ENCODE results near the gene FAM20C. TPM values are rescaled to one million over a fixed set of nuclear protein-coding genes. Genes with fewer than 3 reads are reported as not detected.

The FAM20C gene
- total and polyA plus RNA-seq, 2 of the 8 experiments (the other 6 are each of a cell fraction or from before 2014, with no cell fraction given), result 9.5 to 34.8 TPM

DNA sequence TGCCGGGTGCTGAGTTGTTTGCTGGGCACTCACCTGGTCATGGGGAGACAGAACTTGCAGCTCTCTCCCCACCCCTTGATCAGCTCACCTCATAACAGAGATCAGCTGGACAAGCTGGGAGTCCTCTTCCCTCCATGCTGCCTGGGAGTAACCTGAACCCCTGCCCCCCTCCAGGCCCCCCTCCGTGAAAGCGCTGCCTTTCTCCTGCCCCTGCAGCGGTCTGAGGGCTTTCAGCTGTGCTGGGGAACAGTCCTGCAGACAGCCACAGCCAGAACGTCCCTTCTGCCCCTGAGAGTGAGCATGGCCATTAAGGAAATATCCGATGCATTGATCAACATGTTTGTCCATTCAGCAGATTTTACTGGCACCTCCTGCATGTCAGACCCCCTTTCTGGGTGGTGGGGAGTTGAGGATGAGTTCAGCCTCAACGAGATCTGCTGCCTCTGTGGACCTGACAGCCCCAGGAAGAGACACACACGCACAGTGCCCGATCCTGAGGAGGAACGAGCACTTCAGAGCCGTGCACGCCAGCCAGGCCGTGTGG lies 4.5 kb downstream of the FAM20C start:
- no peak for TF ChIP-seq EZH2 (IDR thresholded peaks at IDR 0.05; ENCODE audit: low read depth, low read length, severe bottlenecking)
- no peak for TF ChIP-seq USF2 (IDR thresholded peaks at IDR 0.05; ENCODE audit: low read length)
- TF ChIP-seq JUND (IDR thresholded peaks at IDR 0.05; ENCODE audit: low read length), result no peak
- no peak for TF ChIP-seq POLR2AphosphoS5 (IDR thresholded peaks at IDR 0.05; ENCODE audit: low read depth, low read length)
- no peak for TF ChIP-seq RNF2 (IDR thresholded peaks at IDR 0.05; ENCODE audit: borderline replicate concordance, low read depth, low read length, missing control alignments, poor library complexity, severe bottlenecking)
- no peak for TF ChIP-seq BCL11A (IDR thresholded peaks at IDR 0.05; ENCODE audit: low read depth in 2 of 2, low read length in 2 of 2)
- TF ChIP-seq CBX8 (IDR thresholded peaks at IDR 0.05; ENCODE audit: borderline replicate concordance, low read depth, low read length), result no peak
- no peak for TF ChIP-seq YY1 (IDR thresholded peaks at IDR 0.05; ENCODE audit: low read depth, low read length)
- peaks cover 0 to 18% (median 14%) of the 10 kb centered on the region in 4 experiments; a peak in 5 of 7 replicates for H3K4me1 ChIP-seq (replicated peaks in 1 of 4; ENCODE audit: control insufficient read depth in 3 of 4, insufficient read depth in 4 of 4, low read length in 3 of 4)
- H3K4me2 ChIP-seq (ENCODE audit: insufficient read depth in 1 of 2, low read depth in 2 of 2, low read length in 2 of 2), result no peak overlapping the region
- peaks cover 0 to 4% (median 2%) of the 10 kb centered on the region in 4 experiments; a peak in 2 of 7 replicates for H3K27me3 ChIP-seq (replicated peaks in 1 of 4; ENCODE audit: control insufficient read depth in 3 of 4, extremely low read depth in 1 of 4, insufficient read depth in 3 of 4, low read length in 3 of 4)
- H2BK12ac ChIP-seq (ENCODE audit: low read depth, low read length), result no peak overlapping the region
- no peak overlapping the region for H2BK120ac ChIP-seq (replicated peaks; ENCODE audit: low read depth, low read length)
- no peaks in the 10 kb centered on the region for H3K9me3 ChIP-seq (ENCODE audit: insufficient read depth in 2 of 2, low read depth in 1 of 2, low read length in 1 of 2)
- no peak overlapping the region for H4K5ac ChIP-seq (ENCODE audit: insufficient read length, low read depth, low read length)
- FAIRE-seq (no peak), DNase-seq (ENCODE audit: low read depth in 1 of 2, low spot score in 2 of 2) (no peak)
- peak overlapping the region; percentile 53; the same call in 1 of the 2 replicates for H4K8ac ChIP-seq (ENCODE audit: extremely low read depth, insufficient read depth, low read length)
- H2BK15ac ChIP-seq (ENCODE audit: low read length), result no peak overlapping the region
- no peak overlapping the region for H3K23ac ChIP-seq (ENCODE audit: insufficient read length)
- no peak overlapping the region for H2AK5ac ChIP-seq (ENCODE audit: low read depth, low read length)
- H3K56ac ChIP-seq (replicated peaks; ENCODE audit: insufficient read length, low read depth, low read length), result no peak overlapping the region
- peaks cover 6 to 23% (median 21%) of the 10 kb centered on the region in 4 experiments for H3K36me3 ChIP-seq (ENCODE audit: control insufficient read depth in 2 of 4, insufficient read depth in 4 of 4, low read length in 3 of 4)
- no peak overlapping the region for H3K9ac ChIP-seq (replicated peaks in 1 of 4; ENCODE audit: extremely low read depth in 1 of 4, low read depth in 3 of 4, low read length in 3 of 4)
- no peak overlapping the region for H2BK5ac ChIP-seq (ENCODE audit: low read depth, low read length)
- CTCF ChIA-PET (ENCODE audit: partially characterized antibody), result interaction anchor here (0.6 to 4.8 kb wide), 9 partner anchors 9 to 76 kb away, joined by 3 to 37 read pairs (median 4); no protein-coding TSS in a partner anchor
- H3K79me2 ChIP-seq (ENCODE audit: control insufficient read depth in 1 of 2, insufficient read depth in 2 of 2, low read length in 2 of 2), result peaks cover 0 to 25% of the 10 kb centered on the region in 2 experiments; a peak in 2 of 4 replicates
- no peak overlapping the region for H3K14ac ChIP-seq (ENCODE audit: insufficient read length)
- no peak overlapping the region for H4K91ac ChIP-seq (replicated peaks; ENCODE audit: insufficient read length, low read length)
- H2AFZ ChIP-seq (ENCODE audit: low read length), result no peak overlapping the region
- H3K79me1 ChIP-seq (ENCODE audit: low read depth, low read length), result peaks cover 4% of the 10 kb centered on the region; the same call in 1 of the 2 replicates
- peaks cover 5 to 22% of the 10 kb centered on the region in 2 experiments for H4K20me1 ChIP-seq (replicated peaks in 1 of 2; ENCODE audit: control insufficient read depth in 1 of 2, insufficient read depth in 2 of 2, low read length in 2 of 2)
- no peak overlapping the region for H2BK20ac ChIP-seq (ENCODE audit: low read length)
- H3K18ac ChIP-seq (ENCODE audit: extremely low read depth, low read length), result no peak overlapping the region
- peaks cover 14% of the 10 kb centered on the region; the same call in 1 of the 2 replicates for H3K23me2 ChIP-seq (ENCODE audit: low read depth, low read length)
- POLR2A ChIA-PET (ENCODE audit: partially characterized antibody), result interaction anchor here (0.6 to 1.6 kb wide), 5 partner anchors 9 to 30 kb away, joined by 3 to 4 read pairs (median 3); no protein-coding TSS in a partner anchor
- no peak overlapping the region for H3K27ac ChIP-seq (ENCODE audit: low read depth, low read length)
- H3K4ac ChIP-seq (replicated peaks; ENCODE audit: insufficient read length, low read depth, low read length), result no peak overlapping the region
- 86% methylated on average over 12 of the region's 13 CpGs; no CpG with 5 or more reads in 1 of the 2 experiments for WGBS, 2 experiments (ENCODE audit: extremely low coverage in 1 of 2, insufficient coverage in 1 of 2, insufficient read length in 1 of 2, insufficient replicate concordance in 2 of 2, low coverage in 1 of 2, low lambda C conversion rate in 2 of 2, missing lambda C conversion rate in 1 of 2)
- no peak overlapping the region for H3K4me3 ChIP-seq (ENCODE audit: extremely low read depth in 1 of 4, insufficient read depth in 2 of 4, low read depth in 3 of 4, low read length in 4 of 4)
